Neural cell (in vitro differentiated cells): ENCODE data around the gene ZDHHC14. TPM values are rescaled to one million over a fixed set of nuclear protein-coding genes. Genes with fewer than 3 reads are reported as not detected.

Experiments used
- H2AFZ ChIP-seq: fragments of 200-600, 300-800 bp; sonication (generic), shearing (Covaris generic); 2 replicates; pipeline ENCODE4 v1.6.0; 2014; ENCODE audit warnings: low read depth, mild to moderate bottlenecking, antibody characterized with exemption, low read length, moderate library complexity
- H3F3A ChIP-seq: fragments of 200-600 bp; shearing (Covaris generic); 2 replicates; pipeline ENCODE4 v1.6.1; 2016; ENCODE audit warnings: mild to moderate bottlenecking, moderate library complexity, mixed read lengths, antibody characterized with exemption, low read length; ENCODE audit not compliant: insufficient read depth, poor library complexity, severe bottlenecking
- H3K27ac ChIP-seq: fragments of 200-600, 300-800 bp; sonication (generic), shearing (Covaris generic); 2 replicates; pipeline ENCODE4 v1.5.1; 2014; ENCODE audit warnings: mild to moderate bottlenecking, low read length, moderate library complexity
- H3K27me3 ChIP-seq: fragments of 300-800, 200-600 bp; sonication (generic), shearing (Covaris generic); 2 replicates; pipeline ENCODE4 v1.6.0; 2014; ENCODE audit warnings: mild to moderate bottlenecking, low read depth, low read length, moderate library complexity; ENCODE audit not compliant: insufficient read depth
- H3K36me3 ChIP-seq: fragments of 300-800, 200-600 bp; sonication (generic), shearing (Covaris generic); 2 replicates; pipeline ENCODE4 v1.5.1; 2014; ENCODE audit warnings: mild to moderate bottlenecking, antibody characterized with exemption, low read length, moderate library complexity; ENCODE audit not compliant: insufficient read depth
- H3K4me2 ChIP-seq: fragments of 300-800, 200-600 bp; sonication (generic), shearing (Covaris generic); 2 replicates; pipeline ENCODE4 v1.6.0; 2014; ENCODE audit warnings: mild to moderate bottlenecking, low read length
- H3K4me3 ChIP-seq: fragments of 300-800, 200-600 bp; sonication (generic), shearing (Covaris generic); 2 replicates; pipeline ENCODE4 v1.5.1; 2014; ENCODE audit warnings: mild to moderate bottlenecking, low read length, moderate library complexity
- H3K79me2 ChIP-seq: fragments of 200-600 bp; shearing (Covaris generic); replicated peaks from 2 replicates; pipeline ENCODE4 v1.6.0; 2014; ENCODE audit warnings: mild to moderate bottlenecking, low read length, moderate library complexity; ENCODE audit not compliant: insufficient read depth
- H3K9ac ChIP-seq: fragments of 300-800, 200-600 bp; sonication (generic), shearing (Covaris generic); 2 replicates; pipeline ENCODE4 v1.6.1; 2016; ENCODE audit warnings: mild to moderate bottlenecking, low read length, mixed read lengths
- H3K9me2 ChIP-seq: fragments of 200-600 bp; shearing (Covaris generic); 2 replicates; pipeline ENCODE4 v1.6.1; 2016; ENCODE audit warnings: mild to moderate bottlenecking, low read length, mixed read lengths; ENCODE audit not compliant: insufficient read depth
- H3K9me3 ChIP-seq: fragments of 200-600, 300-800 bp; sonication (generic), shearing (Covaris generic); 2 replicates; pipeline ENCODE4 v1.6.1; 2016; ENCODE audit warnings: mild to moderate bottlenecking, mixed run types, low read length, moderate library complexity, mixed read lengths
- H4K20me1 ChIP-seq: fragments of 200-600 bp; shearing (Covaris generic); 2 replicates; pipeline ENCODE4 v1.6.1; 2016; ENCODE audit warnings: mild to moderate bottlenecking, mixed run types; ENCODE audit not compliant: insufficient read depth
- EP300 ChIP-seq: fragments of 450-650 bp; conservative IDR thresholded peaks from 2 replicates; pipeline ENCODE4 v1.6.1; 2014; ENCODE audit warnings: antibody characterized with exemption, mild to moderate bottlenecking, moderate library complexity; ENCODE audit not compliant: poor library complexity, severe bottlenecking
- EZH2 ChIP-seq: fragments of 200-600, 300-800 bp; shearing (Covaris generic), sonication (generic); IDR thresholded peaks from 2 replicates; pipeline ENCODE4 v1.6.1; 2014; ENCODE audit warnings: antibody characterized with exemption, low read length, borderline replicate concordance, mild to moderate bottlenecking; ENCODE audit not compliant: insufficient read depth, poor library complexity, severe bottlenecking
- MXI1 ChIP-seq: fragments of 450-650 bp; conservative IDR thresholded peaks from 2 replicates; pipeline ENCODE4 v1.6.1; 2014; ENCODE audit warnings: antibody characterized with exemption, mild to moderate bottlenecking; ENCODE audit not compliant: poor library complexity, severe bottlenecking
- POLR2AphosphoS5 ChIP-seq: IDR thresholded peaks from 2 replicates; pipeline ENCODE4 v1.6.1; 2012
- RAD21 ChIP-seq: fragments of 450-650 bp; conservative IDR thresholded peaks from 2 replicates; pipeline ENCODE4 v1.6.1; 2014; ENCODE audit warnings: antibody characterized with exemption, mild to moderate bottlenecking, moderate library complexity
- SMC3 ChIP-seq: fragments of 450-650 bp; conservative IDR thresholded peaks from 2 replicates; pipeline ENCODE4 v1.6.1; 2014; ENCODE audit warnings: antibody characterized with exemption, mild to moderate bottlenecking, moderate library complexity; ENCODE audit not compliant: poor library complexity
- TAF1 ChIP-seq: IDR thresholded peaks from 2 replicates; pipeline ENCODE4 v1.6.1; 2012; ENCODE audit warnings: low read depth
- polyA plus RNA-seq: library from polyadenylated mRNA; depleted of rRNA; stranded (reverse); fragments of >200 nt; gene quantifications from 2 replicates; pipeline ENCODE4 v1.2.3, GENCODE V29; 2014
- TF ChIP-seq, protein P1 (sequence below): IDR thresholded peaks from 2 replicates; pipeline ENCODE4 v1.6.1; 2012; ENCODE audit warnings: borderline replicate concordance
- TF ChIP-seq, protein P2 (sequence below): fragments of 450-650 bp; IDR thresholded peaks from 2 replicates; pipeline ENCODE4 v1.5.1; 2014; ENCODE audit warnings: antibody characterized with exemption, mild to moderate bottlenecking, moderate library complexity; ENCODE audit not compliant: poor library complexity, severe bottlenecking

Gene ZDHHC14
- polyA plus RNA-seq, 1 donor from 2014 or later: 4.1 TPM

DNA sequence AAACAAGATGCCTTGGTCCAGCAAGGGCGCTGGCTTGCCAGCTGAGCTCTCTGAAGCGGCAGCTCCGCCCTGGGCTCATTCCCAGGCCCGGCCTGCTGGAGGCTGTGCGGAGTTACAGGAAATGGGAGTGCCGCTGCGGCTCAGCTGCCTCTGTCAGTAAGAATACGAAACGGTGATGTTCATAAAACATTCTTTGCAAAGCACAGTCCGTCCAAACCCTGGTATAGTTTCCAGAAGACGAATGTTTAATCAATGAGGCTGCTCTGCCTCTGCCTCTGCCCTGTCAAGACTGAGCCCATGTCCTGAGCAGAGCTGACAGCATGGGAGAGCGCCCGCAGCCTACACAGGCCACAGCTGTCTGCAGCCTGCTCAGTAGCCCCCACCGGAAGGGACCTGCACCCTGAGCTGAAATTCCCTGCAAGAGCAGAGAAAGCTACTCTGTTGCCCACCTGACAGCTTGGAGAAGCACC, 288.8 kb downstream of the ZDHHC14 start:
- Histone ChIP-seq H3K4me3 (no peak overlapping the region), H3K27me3 (no peaks in the 10 kb centered on the region), H3K79me2 (no peaks in the 10 kb centered on the region), H2AFZ (no peak overlapping the region), H3F3A (no peaks in the 10 kb centered on the region), H3K9me2 (no peaks in the 10 kb centered on the region), H3K4me2 (no peak overlapping the region), H3K27ac (no peak overlapping the region), H4K20me1 (no peaks in the 10 kb centered on the region), H3K9me3 (no peaks in the 10 kb centered on the region), H3K9ac (no peak overlapping the region), H3K36me3 (no peaks in the 10 kb centered on the region)
- TF ChIP-seq RAD21 (no peak), EP300 (no peak), TAF1 (no peak), EZH2 (no peak)

DNA sequence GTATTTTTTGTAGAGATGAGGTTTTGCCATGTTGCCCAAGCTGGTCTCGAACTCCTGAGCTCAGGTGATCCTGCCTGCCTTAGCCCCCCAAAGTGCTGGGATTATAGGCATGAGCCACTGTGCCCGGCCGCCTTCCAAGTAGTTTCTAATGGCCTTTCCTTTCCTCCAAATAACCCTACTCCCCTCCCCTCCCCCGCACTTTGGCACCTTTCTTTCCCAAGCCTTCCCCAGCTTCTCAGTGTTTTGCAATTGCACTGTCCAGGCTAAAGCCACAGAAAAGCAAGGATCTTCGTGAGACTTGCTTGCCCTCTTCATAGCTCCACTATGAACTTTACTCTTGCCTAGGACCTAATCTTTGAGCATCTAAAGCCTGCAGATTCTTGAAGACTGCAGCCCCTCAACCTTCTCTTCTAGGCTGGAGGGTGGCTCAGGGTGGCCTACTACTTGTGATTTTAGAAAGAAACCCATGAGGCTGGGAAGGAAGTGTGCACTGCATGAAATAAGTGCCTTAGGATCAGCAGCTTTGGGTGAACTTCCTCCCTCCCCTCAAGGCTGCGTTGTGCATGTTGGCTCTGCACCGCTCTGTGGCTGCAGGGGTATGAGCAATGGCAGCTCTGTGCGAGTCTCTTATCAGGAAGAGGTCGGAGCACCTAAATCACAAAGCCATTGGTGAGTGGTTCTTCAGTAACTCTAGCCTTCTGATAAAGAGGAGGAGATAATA, 289.6 kb downstream of the ZDHHC14 start:
- H3K9ac ChIP-seq: no peak overlapping the region
- no peaks in the 10 kb centered on the region for H3K9me2 ChIP-seq
- no peaks in the 10 kb centered on the region for H3K27me3 ChIP-seq
- no peaks in the 10 kb centered on the region for H3K79me2 ChIP-seq
- no peaks in the 10 kb centered on the region for H3K9me3 ChIP-seq
- no peaks in the 10 kb centered on the region for H3K36me3 ChIP-seq
- no peak overlapping the region for H3K4me2 ChIP-seq
- TF ChIP-seq EZH2: no peak
- no peak for TF ChIP-seq TAF1
- TF ChIP-seq EP300: no peak
- no peak for TF ChIP-seq RAD21
- TF ChIP-seq, protein P1, sequence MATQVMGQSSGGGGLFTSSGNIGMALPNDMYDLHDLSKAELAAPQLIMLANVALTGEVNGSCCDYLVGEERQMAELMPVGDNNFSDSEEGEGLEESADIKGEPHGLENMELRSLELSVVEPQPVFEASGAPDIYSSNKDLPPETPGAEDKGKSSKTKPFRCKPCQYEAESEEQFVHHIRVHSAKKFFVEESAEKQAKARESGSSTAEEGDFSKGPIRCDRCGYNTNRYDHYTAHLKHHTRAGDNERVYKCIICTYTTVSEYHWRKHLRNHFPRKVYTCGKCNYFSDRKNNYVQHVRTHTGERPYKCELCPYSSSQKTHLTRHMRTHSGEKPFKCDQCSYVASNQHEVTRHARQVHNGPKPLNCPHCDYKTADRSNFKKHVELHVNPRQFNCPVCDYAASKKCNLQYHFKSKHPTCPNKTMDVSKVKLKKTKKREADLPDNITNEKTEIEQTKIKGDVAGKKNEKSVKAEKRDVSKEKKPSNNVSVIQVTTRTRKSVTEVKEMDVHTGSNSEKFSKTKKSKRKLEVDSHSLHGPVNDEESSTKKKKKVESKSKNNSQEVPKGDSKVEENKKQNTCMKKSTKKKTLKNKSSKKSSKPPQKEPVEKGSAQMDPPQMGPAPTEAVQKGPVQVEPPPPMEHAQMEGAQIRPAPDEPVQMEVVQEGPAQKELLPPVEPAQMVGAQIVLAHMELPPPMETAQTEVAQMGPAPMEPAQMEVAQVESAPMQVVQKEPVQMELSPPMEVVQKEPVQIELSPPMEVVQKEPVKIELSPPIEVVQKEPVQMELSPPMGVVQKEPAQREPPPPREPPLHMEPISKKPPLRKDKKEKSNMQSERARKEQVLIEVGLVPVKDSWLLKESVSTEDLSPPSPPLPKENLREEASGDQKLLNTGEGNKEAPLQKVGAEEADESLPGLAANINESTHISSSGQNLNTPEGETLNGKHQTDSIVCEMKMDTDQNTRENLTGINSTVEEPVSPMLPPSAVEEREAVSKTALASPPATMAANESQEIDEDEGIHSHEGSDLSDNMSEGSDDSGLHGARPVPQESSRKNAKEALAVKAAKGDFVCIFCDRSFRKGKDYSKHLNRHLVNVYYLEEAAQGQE: no peak
- TF ChIP-seq POLR2AphosphoS5: no peak
- no peak for TF ChIP-seq MXI1
- TF ChIP-seq, protein P2, sequence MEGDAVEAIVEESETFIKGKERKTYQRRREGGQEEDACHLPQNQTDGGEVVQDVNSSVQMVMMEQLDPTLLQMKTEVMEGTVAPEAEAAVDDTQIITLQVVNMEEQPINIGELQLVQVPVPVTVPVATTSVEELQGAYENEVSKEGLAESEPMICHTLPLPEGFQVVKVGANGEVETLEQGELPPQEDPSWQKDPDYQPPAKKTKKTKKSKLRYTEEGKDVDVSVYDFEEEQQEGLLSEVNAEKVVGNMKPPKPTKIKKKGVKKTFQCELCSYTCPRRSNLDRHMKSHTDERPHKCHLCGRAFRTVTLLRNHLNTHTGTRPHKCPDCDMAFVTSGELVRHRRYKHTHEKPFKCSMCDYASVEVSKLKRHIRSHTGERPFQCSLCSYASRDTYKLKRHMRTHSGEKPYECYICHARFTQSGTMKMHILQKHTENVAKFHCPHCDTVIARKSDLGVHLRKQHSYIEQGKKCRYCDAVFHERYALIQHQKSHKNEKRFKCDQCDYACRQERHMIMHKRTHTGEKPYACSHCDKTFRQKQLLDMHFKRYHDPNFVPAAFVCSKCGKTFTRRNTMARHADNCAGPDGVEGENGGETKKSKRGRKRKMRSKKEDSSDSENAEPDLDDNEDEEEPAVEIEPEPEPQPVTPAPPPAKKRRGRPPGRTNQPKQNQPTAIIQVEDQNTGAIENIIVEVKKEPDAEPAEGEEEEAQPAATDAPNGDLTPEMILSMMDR: no peak
- no peak for TF ChIP-seq SMC3
- H4K20me1 ChIP-seq: no peaks in the 10 kb centered on the region
- H2AFZ ChIP-seq: no peak overlapping the region
- no peak overlapping the region for H3K4me3 ChIP-seq
- H3F3A ChIP-seq: no peaks in the 10 kb centered on the region
- no peak overlapping the region for H3K27ac ChIP-seq
